ENCODE data around the gene HMCN2.
"Not testable (repeated sequence)": the region's sequence is repeated elsewhere in the genome, so short reads cannot be mapped to it uniquely, and the experiment has no call there.

Gene HMCN2

GRCh38 chr9:130423272-130423671 is 157.7 kb downstream of the HMCN2 start:
- DNase-seq = no peak

GRCh38 chr9:130424595-130425454 is 159.3 kb downstream of the HMCN2 start:
- no peak for DNase-seq

GRCh38 chr9:130425741-130426466 is 160.3 kb downstream of the HMCN2 start:
- DNase-seq = no peak

- DNase-seq = no peak
Observed at GRCh38 chr9:130426467-130426773, 160.9 kb downstream of the HMCN2 start.

GRCh38 chr9:130426883-130427282 is 161.3 kb downstream of the HMCN2 start:
- no peak for DNase-seq

GRCh38 chr9:130427326-130427725 is 161.8 kb downstream of the HMCN2 start:
- no peak for DNase-seq

GRCh38 chr9:130428086-130428665 is 162.6 kb downstream of the HMCN2 start:
- no peak for DNase-seq

GRCh38 chr9:130429381-130429780 is 163.8 kb downstream of the HMCN2 start:
- no peak for DNase-seq

GRCh38 chr9:130429831-130430230 is 164.3 kb downstream of the HMCN2 start:
- no peak for DNase-seq

- DNase-seq = no peak
Observed at GRCh38 chr9:130430232-130430631, 164.7 kb downstream of the HMCN2 start.

GRCh38 chr9:130430734-130431535 is 165.4 kb downstream of the HMCN2 start:
- DNase-seq = no peak

- no peak for DNase-seq
Observed at GRCh38 chr9:130431536-130432303, 166.2 kb downstream of the HMCN2 start.

GRCh38 chr9:130432362-130432761 is 166.8 kb downstream of the HMCN2 start:
- DNase-seq = no peak

- no peak for DNase-seq
Observed at GRCh38 chr9:130432796-130433167, 167.2 kb downstream of the HMCN2 start.

GRCh38 chr9:130433168-130433946 is 167.8 kb downstream of the HMCN2 start:
- DNase-seq = no peak

- no peak for DNase-seq
Observed at GRCh38 chr9:130433947-130434262, 168.3 kb downstream of the HMCN2 start.

GRCh38 chr9:130434656-130435055 is 169.1 kb downstream of the HMCN2 start:
- DNase-seq = not testable (repeated sequence)

- DNase-seq = no peak
Observed at GRCh38 chr9:130437011-130437789, 171.6 kb downstream of the HMCN2 start.

- no peak for DNase-seq
Observed at GRCh38 chr9:130438382-130438981, 172.9 kb downstream of the HMCN2 start.

GRCh38 chr9:130441031-130441430 is 175.5 kb downstream of the HMCN2 start:
- DNase-seq = no peak
